OCI-LY3 (cell line): ENCODE data around the gene STAT5A.

Experiments used
- CTCF ChIP-seq: fragments of 200-600, 300-600 bp; sonication (generic); IDR thresholded peaks from 2 replicates; pipeline ENCODE4 v1.5.1; 2014; ENCODE audit warnings: antibody characterized with exemption, low read length, low read depth
- EZH2phosphoT487 ChIP-seq: fragments of 200-600 bp; shearing (Covaris generic); IDR thresholded peaks from 2 replicates; pipeline ENCODE4 v1.6.1; 2018; ENCODE audit warnings: antibody characterized with exemption, mixed run types, low read depth

- no peak for TF ChIP-seq CTCF
- TF ChIP-seq EZH2phosphoT487, result no peak
Observed at GRCh38 chr17:42283241-42284023, 4.9 kb upstream of the STAT5A start.
